Heart left ventricle (tissue), 13 donors: ENCODE data around the gene RAD51B.

Experiments used
- CTCF ChIP-seq, 12 donors: fragments of 200-600 bp; sonication (generic) in 4 of 12; IDR thresholded peaks; one replicate each; pipeline versions ENCODE4 v1.5.0 to v1.8.0; 2018 to 2022; ENCODE audit warnings: antibody characterized with exemption in 12 of 12, mild to moderate bottlenecking in 5 of 12
- POLR2A ChIP-seq, 2 donors: fragments of 450-650 bp; IDR thresholded peaks; one replicate each; pipeline ENCODE4 v1.6.1; 2017; ENCODE audit warnings: antibody characterized with exemption in 2 of 2, mild to moderate bottlenecking in 2 of 2, moderate library complexity in 2 of 2
- donor health status: ischemic (EF 13 %, LVEDD 7.1; RV severe dilation, severe dysfunction).
- donor health status: DM: no; HTN: yes; CAD: no.
- donor health status: DM: no; HTN: no; CAD: no.
- donor health status: ischemic (EF 25% LVEDD 6.9; RV normal size, moderate dysfunction).
- donor health status: ischemic (EF 25% LVEDD 5.7; RV mildly dilated, moderate dysfunction).
- donor health status: ischemic (EF 35%, LVEDD 5.7; RV mildly dilated, moderate dysfunction).
- donor health status: nonischemic (EF 11% LVEDD 7.7; RV severe dilation, severe dysfunction).
- donor health status: DM: yes; HTN: yes; CAD: no.
- donor health status: PGD.
- donor health status: ischemic (EF 29% LVEDD 5.4; RV normal size, mild dysfunction).
- donor health status: nonischemic (EF 23%, LVEDD 6.1; RV moderate dilation, normal function).

- no peak for TF ChIP-seq POLR2A (IDR thresholded peaks at IDR 0.05)
- no peak for TF ChIP-seq CTCF (IDR thresholded peaks at IDR 0.05)
Measured at GRCh38 chr14:68420350-68420749, 600.8 kb downstream of the RAD51B start.
